Measurements from ENCODE around the gene LZTR1. TPM values are rescaled to one million over a fixed set of nuclear protein-coding genes. Genes with fewer than 3 reads are reported as not detected.
"Not testable (repeated sequence)": the region's sequence is repeated elsewhere in the genome, so short reads cannot be mapped to it uniquely, and the experiment has no call there.

The LZTR1 gene
- total RNA-seq, 1 donor from 2014 or later = 70.8 TPM

- no peak for DNase-seq (ENCODE audit: low spot score)
Observed at GRCh38 chr22:20994128-20994901, 12.2 kb downstream of the LZTR1 start.

- no peak for DNase-seq (ENCODE audit: low spot score)
Observed at GRCh38 chr22:20994902-20995241, 12.8 kb downstream of the LZTR1 start.

- no peak for DNase-seq (ENCODE audit: low spot score)
Observed at GRCh38 chr22:20995329-20996030, 13.4 kb downstream of the LZTR1 start.

- DNase-seq (ENCODE audit: low spot score) = no peak
Observed at GRCh38 chr22:20996031-20996410, 13.9 kb downstream of the LZTR1 start.

- DNase-seq (ENCODE audit: low spot score) = no peak
Observed at GRCh38 chr22:20996598-20997535, 14.8 kb downstream of the LZTR1 start.

- no peak for DNase-seq (ENCODE audit: low spot score)
Observed at GRCh38 chr22:20997536-20998257, 15.6 kb downstream of the LZTR1 start.

- DNase-seq (ENCODE audit: low spot score) = no peak
Observed at GRCh38 chr22:20998411-20999336, 16.6 kb downstream of the LZTR1 start.

- DNase-seq (ENCODE audit: low spot score) = no peak
Observed at GRCh38 chr22:20999350-21000206, 17.5 kb downstream of the LZTR1 start.

GRCh38 chr22:21000207-21000986, 18.3 kb downstream of the LZTR1 start:
- DNase-seq (ENCODE audit: low spot score) = no peak

GRCh38 chr22:21000987-21001600, 19.0 kb downstream of the LZTR1 start:
- DNase-seq (ENCODE audit: low spot score) = no peak

GRCh38 chr22:21001601-21002325, 19.7 kb downstream of the LZTR1 start, which contains the start of gene THAP7:
THAP7 (minus strand) TSS chr22:21002118; CDS start chr22:21001911, 207 bp downstream.
- peak; percentile 100 for DNase-seq (ENCODE audit: low spot score)

- DNase-seq (ENCODE audit: low spot score) = no peak
Observed at GRCh38 chr22:21003782-21004181, 21.7 kb downstream of the LZTR1 start.

GRCh38 chr22:21009208-21009607, 27.1 kb downstream of the LZTR1 start:
- DNase-seq (ENCODE audit: low spot score) = not testable (repeated sequence)

- DNase-seq (ENCODE audit: low spot score) = no peak
Observed at GRCh38 chr22:21009638-21010425, 27.7 kb downstream of the LZTR1 start.

- no peak for DNase-seq (ENCODE audit: low spot score)
Observed at GRCh38 chr22:21010426-21011113, 28.5 kb downstream of the LZTR1 start.

All from mesenteric fat pad (tissue), 1 donor.